HG03558 (cell line): ENCODE results near the gene CBLB.

Experiments used
- ATAC-seq: cut with Tn5 transposase; IDR thresholded peaks from one replicate; pipeline ENCODE4 v1.9.1; 2021; ENCODE audit warnings: moderate number of reproducible peaks; ENCODE audit not compliant: unreplicated experiment; ENCODE audit errors: extremely low read depth

CBLB gene

DNA sequence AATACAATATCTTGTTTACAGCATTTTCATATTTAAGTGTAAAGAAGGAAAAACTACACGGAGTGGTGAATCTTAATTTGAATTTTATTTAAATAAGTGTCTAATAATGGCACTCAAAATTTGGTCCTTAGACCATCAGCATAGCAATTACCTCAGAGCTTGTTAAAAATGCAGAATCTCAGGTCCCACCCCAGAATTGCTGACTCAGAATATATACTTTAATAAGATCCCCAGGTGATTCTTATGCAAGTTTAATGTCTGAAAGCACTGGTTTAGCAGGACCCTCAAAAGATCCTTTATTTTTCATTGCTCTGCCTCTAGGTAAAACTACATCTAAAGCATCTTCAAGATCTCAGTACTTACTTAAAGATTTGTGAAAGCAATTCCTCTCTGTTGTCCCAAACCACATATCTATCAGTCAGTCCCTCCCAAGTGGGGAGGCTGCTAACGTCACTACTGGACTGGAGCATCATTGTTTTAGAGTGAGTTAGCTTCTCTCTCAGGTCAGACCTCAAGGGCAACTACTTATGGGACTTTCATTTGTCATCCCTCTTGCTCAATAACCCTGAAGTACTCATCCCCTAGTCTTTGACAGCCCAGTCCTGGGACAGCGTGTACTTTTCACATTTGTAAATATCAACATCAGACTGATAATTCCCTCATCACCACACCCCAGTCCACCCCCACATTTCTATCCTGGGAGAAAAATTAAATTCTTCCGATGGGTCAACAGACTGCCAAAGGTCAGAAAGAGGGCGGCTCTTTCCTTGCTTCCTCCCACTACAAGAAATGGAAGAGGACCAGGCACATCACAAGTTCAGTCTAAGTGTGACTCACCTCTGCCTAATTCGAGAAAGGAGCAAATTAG, 76.7 kb downstream of the CBLB start:
- no peak for ATAC-seq

DNA sequence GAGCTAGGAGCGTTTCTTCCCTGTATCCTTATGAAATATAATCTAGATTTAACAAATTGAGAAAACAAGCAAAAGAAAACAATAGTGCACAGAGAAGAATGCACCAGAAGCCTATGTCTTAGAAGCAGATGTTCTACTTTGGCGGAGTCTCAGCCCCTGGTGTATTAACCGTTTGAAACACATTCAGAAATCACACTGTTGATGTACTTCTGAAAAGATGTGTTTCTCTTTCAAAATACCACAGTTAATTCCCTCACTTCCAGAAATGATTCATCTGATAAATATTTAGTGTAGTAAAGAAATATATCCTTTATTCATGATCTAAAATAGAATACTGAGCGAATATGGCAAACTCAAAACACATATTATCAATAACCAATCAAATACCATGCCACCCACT, 77.7 kb downstream of the CBLB start:
- no peak for ATAC-seq

DNA sequence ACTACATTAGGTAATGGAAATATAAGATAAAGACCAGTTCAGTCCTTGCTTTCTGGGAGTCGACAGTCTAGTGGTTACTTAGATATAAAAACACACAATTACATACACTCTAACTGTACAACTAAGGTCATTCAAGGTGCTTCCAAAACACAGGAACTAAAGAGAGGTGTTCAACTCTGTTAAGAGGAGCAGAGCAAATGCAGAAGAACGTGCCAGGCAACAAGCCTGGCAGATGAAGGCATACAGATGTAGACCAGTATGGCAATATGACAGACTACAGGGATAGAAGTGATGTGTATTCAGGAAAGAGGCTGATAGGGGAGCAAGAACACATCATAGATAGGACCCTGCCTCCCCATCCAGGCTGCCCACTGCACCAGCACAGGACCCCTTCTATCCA, 78.3 kb downstream of the CBLB start:
- ATAC-seq, result no peak

DNA sequence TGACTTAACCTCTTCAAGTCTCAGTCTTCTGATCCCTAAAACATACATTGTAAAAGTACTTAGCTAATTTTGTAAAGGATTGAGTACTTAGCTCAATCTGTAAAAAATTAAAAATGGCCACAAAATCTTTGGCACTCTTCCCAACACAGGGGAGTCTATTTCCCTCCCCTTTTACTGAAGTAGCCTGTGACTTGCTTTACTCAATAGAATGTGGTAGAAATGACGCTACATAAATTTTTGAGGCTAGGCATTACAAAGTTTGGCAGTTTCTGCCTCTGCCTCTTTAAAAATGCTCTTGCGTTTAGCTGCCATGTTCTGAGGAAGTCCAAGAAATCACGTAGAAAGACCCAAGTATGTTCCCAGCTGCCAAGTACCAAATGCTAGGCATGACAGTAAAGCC, 80.2 kb downstream of the CBLB start:
- no peak for ATAC-seq

DNA sequence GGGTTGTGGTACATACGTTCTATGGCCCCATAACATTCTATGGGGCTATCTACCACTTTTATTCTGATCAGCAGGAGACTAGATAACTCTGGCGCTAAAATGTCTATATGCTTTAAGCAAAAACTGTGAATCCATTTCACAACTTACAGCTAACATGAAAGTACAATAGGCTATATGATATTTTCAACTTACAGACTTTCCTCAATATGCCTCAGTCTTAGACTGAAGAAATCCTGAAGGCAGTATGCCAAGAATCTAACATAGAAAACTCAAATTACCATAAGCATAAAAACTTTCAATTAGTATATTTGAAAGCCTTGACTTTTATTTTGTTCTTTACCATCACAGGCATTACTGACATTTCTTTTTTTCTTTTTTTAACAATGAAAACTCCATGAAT, 81.4 kb downstream of the CBLB start:
- no peak for ATAC-seq

DNA sequence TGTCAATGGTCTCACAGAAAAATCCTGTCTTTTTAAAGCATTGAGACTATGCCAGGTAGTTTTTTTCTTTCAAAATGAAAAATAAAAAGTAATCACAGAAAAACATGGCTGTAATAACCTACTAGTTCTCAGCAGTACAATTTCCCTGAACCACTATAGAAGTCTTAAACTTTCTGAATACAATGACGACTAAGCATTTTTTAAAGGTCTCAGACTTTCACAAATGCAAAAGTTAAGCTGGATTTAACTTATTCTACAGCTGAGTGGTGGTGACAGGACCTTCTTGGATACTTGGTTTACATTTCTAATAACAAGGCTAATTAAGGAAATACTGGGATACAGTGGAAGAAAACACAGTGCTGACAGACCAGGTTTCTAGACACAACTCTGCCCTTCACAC, 81.8 kb downstream of the CBLB start:
- no peak for ATAC-seq

DNA sequence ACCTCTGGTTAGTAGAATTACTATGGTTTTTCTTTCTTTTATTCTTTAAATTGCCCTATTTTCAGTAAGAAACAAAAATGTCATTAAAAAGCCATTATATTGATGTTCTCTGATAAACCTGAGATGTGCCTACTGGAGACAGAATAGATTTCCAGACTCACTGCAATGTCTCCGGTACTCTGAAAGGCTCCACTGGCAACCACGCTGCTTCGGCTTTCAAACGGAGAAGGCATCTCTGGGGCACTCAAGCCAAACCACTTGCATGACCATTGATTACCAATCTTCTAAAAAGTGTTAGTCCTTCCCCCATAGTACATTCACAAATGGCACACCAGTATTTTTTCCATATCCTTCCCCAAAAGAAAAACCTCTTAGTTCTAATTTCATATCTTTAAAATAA, 82.6 kb downstream of the CBLB start:
- no peak for ATAC-seq

DNA sequence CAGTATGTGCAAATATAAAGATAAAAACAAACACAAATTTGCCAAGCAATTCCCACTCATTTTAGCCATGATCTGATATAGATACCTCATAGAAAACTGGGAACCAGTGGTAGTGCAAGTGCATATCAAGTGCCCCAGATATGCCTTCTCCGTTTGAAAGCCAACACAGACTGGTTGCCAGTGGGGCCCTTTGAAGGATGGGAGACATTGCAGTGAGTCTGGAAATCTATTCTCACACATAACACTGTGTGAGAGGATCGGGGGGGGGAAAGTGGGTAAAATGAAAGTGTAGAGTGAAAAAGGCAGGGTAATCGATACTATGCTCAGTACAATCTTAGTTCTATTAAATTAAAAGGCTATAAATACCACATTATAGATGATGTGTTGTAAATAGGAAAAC, 83.0 kb downstream of the CBLB start:
- no peak for ATAC-seq

DNA sequence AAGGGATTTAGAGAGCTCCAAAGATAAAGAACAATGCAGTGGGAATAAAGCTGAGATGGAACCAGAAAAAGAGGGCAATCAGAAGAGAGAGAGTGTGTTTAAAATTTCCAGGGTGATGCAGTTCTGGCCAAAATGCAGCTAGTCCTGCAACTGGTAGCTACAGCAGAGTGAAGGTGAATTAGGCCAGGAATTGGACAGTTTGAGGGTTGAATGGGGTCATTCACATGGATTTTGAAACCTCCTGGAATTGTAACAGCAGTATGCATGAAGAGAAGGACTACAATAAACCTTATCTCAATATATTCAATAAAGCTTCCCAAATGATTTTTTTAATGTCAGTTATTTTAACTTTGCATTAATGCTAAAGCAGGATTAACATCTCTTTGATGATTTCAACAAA, 85.2 kb downstream of the CBLB start:
- no peak for ATAC-seq

DNA sequence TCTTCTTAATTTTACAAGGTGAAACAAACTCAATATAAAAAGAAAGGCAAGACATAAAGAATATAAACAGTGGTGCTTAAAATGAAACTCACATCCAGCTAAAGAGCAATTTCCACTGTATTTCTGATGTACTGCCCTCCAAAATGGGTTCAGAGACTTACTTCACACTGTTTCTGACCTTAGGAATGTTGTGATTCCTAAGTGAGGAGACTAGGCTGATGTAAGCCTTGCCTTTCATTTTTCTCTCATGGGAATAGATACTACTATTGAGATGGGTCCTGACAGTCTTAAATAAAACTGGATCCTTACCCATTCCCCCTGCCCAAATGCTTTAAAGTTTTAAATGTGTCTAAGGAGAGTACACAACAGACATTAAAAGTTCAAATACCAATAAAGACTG, 86.9 kb downstream of the CBLB start:
- ATAC-seq, result no peak

DNA sequence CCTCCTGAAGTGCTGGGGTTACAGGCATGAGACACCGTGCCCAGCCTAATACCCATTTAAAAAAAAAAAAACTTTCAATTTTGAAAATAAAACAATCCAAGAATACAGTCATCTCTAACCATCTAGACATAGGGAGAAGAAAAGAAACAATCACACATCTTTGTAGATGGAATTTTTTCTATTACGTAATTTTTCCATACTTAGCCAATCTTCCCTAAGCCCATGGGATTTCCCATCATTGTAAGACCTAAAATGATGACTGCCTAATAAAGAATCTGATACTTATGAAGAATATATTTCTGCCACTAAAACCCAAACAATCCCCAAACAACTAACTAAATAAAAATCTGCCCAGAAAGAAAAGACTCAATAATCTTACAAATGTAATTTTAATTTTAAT, 88.7 kb downstream of the CBLB start:
- ATAC-seq, result no peak

DNA sequence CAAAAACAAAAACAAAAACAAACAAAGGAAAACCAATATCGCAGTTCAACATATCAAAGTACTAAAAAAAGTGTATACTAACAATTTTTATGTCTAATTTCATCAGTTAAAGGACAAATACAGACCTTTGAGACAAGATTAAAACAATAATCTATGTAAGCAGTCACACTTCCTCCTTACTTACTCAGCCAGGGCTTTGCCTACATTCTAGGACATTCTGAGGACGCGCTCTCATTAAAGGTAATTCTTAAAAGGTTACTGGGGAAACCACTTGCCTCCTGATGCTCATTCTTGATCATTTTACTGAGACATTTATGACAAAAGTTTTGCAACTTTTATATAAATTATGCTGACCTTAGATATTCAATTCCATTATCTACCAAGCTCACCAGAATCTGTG, 93.4 kb downstream of the CBLB start:
- no peak for ATAC-seq

DNA sequence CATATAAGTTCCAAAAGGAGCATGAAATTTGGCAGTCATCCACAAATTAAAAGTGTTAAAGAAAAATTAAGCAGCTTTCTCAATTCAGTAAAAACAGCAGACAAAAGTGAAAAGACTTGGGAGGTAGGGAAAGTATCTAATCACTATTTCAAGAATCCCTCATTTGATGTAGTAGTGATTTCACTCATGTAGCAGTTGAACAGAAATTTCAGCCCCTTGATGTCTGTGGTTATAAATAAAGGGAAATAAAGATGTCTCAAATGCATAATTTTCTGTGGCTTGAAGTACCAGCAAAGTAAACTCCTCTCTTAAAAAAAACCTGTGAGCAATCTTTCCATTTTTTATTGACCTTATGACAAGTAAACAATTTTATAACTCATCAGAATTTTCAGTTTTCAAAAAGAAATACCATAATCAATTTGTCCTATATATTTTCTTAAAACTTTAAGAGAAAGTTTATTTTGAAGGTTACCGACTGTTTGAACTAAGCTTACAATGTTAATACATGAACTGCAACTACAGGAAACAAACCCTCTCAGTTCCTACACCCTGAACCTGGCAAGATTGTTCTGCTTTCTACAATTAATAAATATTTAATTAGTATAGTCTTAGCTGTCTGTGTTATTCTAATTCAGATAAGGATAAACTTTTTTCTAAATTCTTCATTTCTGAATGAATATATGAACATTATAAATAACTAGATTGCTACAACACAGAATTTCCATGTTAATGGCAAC, 94.2 kb downstream of the CBLB start:
- ATAC-seq, result no peak

DNA sequence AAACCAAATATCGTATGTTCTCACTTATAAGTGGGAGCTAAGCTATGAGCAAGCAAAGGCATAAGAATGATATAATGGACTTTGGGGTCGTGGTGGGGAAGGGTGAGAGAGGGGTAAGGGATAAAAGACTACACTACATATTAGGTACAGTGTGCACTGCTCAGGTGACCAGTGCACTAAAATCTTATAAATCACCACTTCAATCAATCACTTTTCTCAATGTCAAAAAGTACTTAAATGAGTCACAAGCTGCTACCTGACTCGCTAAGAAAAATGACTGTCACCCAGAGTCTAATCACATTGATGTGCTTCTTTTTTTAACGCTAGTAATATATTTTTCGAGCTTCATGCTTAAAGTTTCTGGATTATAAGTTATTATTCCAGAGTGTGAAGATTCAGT, 95.5 kb downstream of the CBLB start:
- ATAC-seq, result no peak

DNA sequence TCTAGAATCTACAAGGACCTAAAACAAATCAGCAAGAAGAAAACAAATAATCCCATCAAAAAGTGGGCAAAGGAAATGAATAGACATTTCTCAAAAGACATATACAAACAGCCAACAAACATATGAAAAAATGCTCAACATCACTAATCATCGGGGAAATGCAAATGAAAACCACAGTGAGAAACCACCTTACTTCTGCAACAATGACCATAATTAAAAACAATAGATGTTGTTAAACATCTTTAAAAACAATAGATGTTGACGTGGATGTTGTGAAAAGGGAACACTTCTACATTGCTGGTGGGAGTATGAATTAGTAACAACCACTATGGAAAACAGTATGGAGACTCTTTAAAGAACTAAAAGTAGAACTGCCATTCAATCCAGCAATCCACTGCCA, 96.2 kb downstream of the CBLB start:
- no peak for ATAC-seq

DNA sequence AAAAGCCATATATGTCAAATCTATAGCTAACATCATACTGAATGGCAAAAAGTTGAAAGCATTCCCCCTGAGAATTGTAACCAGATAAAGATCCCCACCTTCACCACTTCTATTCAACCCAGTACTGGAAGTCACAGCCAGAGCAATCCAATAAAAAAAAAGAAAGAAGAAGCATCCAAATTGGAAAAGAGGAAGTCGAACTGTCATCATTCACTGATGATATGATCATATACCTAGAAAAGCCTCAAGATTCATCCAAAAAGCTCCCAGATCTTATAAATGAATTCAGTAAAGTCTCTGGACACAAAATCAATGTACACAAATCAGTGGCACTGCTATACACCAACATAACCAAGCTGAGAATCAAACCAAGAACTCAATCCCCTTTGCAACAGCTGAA, 97.4 kb downstream of the CBLB start:
- no peak for ATAC-seq

DNA sequence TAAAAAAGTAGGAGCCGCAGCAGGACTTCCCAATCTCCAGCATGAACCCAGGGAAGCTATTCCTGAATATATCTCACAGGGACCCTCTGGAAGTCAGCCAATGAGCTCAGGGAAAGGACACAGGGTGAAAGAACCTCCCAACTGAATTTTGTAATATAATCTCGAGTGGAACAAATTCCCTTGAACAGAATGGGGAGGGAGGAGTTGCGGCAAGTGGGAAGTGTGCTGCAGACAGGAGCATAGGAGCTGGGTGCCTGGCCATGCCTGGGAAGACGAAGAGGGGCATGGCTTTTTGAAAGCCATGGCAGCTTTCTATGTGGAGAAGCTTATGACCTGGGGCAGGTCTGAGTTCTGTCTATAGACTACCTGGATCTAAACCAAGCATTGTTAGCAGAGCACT, 98.4 kb downstream of the CBLB start:
- ATAC-seq, result no peak

DNA sequence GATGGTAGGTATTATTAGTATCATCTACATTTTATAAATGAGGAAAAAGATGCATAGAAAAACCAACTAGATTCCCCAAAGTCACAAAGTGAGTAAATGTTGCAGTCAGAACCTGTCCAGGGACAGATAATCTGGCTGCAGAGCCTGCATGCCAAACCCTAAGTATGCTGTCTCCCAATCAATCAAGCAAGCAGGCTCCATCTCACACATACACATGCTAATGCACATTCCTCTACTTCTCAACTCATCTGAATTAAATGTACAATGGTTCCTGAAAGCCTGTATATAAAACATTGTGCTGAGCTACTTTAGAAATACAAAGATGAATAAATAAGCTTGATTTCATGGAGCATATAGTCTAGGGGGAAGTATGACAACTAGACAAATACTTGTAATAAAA, 101.0 kb downstream of the CBLB start:
- no peak for ATAC-seq

DNA sequence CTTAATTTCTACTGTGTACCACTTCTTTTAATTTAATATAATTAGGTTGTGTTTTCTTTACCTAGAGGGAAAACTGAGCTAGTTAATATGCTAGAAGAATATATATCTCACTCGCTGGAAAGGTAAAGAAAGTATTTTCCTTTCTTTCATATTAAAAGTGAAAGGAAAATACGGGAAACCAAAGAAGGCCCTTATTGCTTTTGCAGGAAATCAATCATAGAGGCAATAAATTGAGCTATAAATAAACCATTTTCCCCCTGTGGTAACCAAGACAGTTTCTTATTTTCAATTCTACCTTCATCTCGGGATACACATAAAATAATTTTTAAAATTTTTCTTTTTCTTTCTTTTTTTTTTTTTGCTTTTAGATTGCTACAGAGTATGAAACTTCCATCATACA, 101.6 kb downstream of the CBLB start:
- ATAC-seq, result no peak

DNA sequence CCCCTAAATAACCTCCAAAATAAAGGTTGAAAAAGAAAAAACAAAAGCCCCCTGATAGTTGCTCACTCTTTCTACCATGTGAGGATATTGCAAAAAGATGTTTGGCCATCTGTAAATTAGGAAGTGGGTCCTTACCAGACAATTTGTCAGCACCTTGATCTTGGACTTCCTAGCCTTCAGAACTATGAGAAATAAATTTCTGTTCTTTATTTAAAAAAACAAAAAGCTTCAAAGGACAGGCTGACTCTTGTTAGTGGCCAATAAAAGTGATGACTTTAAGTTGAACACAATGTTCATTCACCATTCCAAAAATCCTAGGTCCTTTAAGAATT, 103.5 kb downstream of the CBLB start:
- ATAC-seq, result no peak

DNA sequence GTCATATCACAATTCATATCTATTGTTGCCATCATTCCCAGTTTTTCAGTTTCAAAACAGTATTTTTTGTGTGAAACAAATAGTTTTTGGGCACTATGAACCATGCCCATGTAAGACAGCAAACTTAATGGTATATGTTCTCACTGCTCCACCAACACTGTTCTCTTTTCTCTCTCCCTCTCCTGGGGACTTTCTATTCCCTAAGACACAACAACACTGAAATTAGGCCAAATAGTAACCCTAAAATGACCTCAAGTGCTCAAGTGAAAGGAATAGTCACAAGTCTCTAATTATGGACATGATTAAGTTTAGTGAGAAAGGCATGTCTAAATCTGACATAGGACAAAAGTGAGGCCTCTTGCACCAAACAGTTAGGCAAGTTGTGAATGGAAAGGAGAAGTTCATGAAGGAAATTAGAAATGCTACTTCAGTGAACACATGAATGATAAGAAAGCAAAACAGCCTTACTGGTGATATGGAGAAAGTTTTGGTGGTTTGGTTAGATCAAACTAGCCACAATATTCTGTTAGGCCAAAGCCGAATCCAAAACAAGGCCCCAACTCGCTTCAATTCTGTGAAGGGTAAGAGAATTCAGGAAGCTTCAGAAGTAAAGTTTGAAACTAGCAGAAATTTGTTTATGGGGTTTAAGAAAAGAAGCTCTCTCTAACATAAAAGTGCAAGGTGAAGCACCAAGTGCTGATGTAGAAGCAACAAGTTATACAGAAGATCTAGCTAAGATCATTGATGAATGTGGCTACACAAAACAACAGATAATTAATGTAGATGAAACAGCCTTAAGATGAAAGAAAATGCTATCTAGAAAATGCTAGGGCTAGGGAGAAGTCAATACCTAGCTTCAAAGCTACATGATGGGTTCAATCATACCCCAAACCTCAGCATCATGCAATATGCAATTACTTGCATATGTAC, 104.2 kb downstream of the CBLB start:
- ATAC-seq, result no peak
